Glutamatergic neuron (in vitro differentiated cells): Measurements from ENCODE around the gene ADAMTS17. TPM values are rescaled to one million over a fixed set of nuclear protein-coding genes. Genes with fewer than 3 reads are reported as not detected.
"Not testable (repeated sequence)": the region's sequence is repeated elsewhere in the genome, so short reads cannot be mapped to it uniquely, and the experiment has no call there.

Experiments
- DNase-seq: peaks from one replicate; pipeline ENCODE4 v3.0.0; 2022
- H3K27ac Mint-ChIP-seq: one replicate; pipeline ENCODE4 v1.8.0; 2020; ENCODE audit warnings: mild to moderate bottlenecking, mixed read lengths, inconsistent platforms; ENCODE audit not compliant: unreplicated experiment
- H3K27me3 Mint-ChIP-seq: one replicate; pipeline ENCODE4 v1.8.0; 2020; ENCODE audit warnings: mild to moderate bottlenecking, moderate library complexity, mixed read lengths, inconsistent platforms; ENCODE audit not compliant: unreplicated experiment
- H3K36me3 Mint-ChIP-seq: one replicate; pipeline ENCODE4 v1.8.0; 2020; ENCODE audit warnings: mild to moderate bottlenecking, mixed read lengths, inconsistent platforms; ENCODE audit not compliant: unreplicated experiment
- H3K4me1 Mint-ChIP-seq: one replicate; pipeline ENCODE4 v1.8.0; 2020; ENCODE audit warnings: mild to moderate bottlenecking, low read depth, mixed read lengths, inconsistent platforms; ENCODE audit not compliant: unreplicated experiment
- H3K4me3 Mint-ChIP-seq: one replicate; pipeline ENCODE4 v1.8.0; 2020; ENCODE audit warnings: mild to moderate bottlenecking, mixed read lengths, inconsistent platforms; ENCODE audit not compliant: unreplicated experiment
- H3K9me3 Mint-ChIP-seq: one replicate; pipeline ENCODE4 v1.8.0; 2020; ENCODE audit warnings: mild to moderate bottlenecking, moderate library complexity, mixed read lengths, inconsistent platforms; ENCODE audit not compliant: unreplicated experiment
- CTCF ChIP-seq: fragments of 200-600 bp; sonication (generic); IDR thresholded peaks from one replicate; pipeline ENCODE4 v1.5.0; 2021; ENCODE audit not compliant: partially characterized antibody, unreplicated experiment
- total RNA-seq: library from RNA; stranded (reverse); fragmentation: NEBNext Ultra II Directional; extraction: Animal tissue kit (Norgen Biotek cat#: 25700); gene quantifications from one replicate; pipeline ENCODE4 v1.2.1, GENCODE V29; 2021; ENCODE audit not compliant: unreplicated experiment

The ADAMTS17 gene
- total RNA-seq, 1 donor from 2014 or later: 6.8 TPM

- peaks cover 3% of the 10 kb centered on the region for H3K9me3 Mint-ChIP-seq
- TF ChIP-seq CTCF: no peak
- peaks cover 2% of the 10 kb centered on the region for H3K27me3 Mint-ChIP-seq
- H3K27ac Mint-ChIP-seq: no peak overlapping the region
- peaks cover 4% of the 10 kb centered on the region for H3K36me3 Mint-ChIP-seq
- no peak for DNase-seq
- H3K4me1 Mint-ChIP-seq: no peaks in the 10 kb centered on the region
- no peak overlapping the region for H3K4me3 Mint-ChIP-seq
Observed at GRCh38 chr15:100082761-100083402, 258.9 kb downstream of the ADAMTS17 start.

- no peak overlapping the region for H3K4me3 Mint-ChIP-seq
- H3K9me3 Mint-ChIP-seq: peaks cover 2% of the 10 kb centered on the region
- H3K27ac Mint-ChIP-seq: no peak overlapping the region
- no peaks in the 10 kb centered on the region for H3K4me1 Mint-ChIP-seq
- no peak for DNase-seq
- H3K36me3 Mint-ChIP-seq: peaks cover 4% of the 10 kb centered on the region
- TF ChIP-seq CTCF: no peak
- H3K27me3 Mint-ChIP-seq: peaks cover 2% of the 10 kb centered on the region
Observed at GRCh38 chr15:100081454-100081853, 260.3 kb downstream of the ADAMTS17 start.

GRCh38 chr15:100078511-100079220 lies 263.1 kb downstream of the ADAMTS17 start:
- Mint-ChIP-seq H3K27ac (no peak overlapping the region), H3K36me3 (peaks cover 4% of the 10 kb centered on the region), H3K4me1 (no peaks in the 10 kb centered on the region), H3K27me3 (peaks cover 2% of the 10 kb centered on the region), H3K4me3 (no peak overlapping the region), H3K9me3 (peaks cover 2% of the 10 kb centered on the region)
- no peak for TF ChIP-seq CTCF
- no peak for DNase-seq

GRCh38 chr15:100075229-100075628 lies 266.5 kb downstream of the ADAMTS17 start:
- no peak overlapping the region for H3K4me3 Mint-ChIP-seq
- DNase-seq: no peak
- H3K4me1 Mint-ChIP-seq: no peaks in the 10 kb centered on the region
- H3K27me3 Mint-ChIP-seq: no peaks in the 10 kb centered on the region
- H3K9me3 Mint-ChIP-seq: no peaks in the 10 kb centered on the region
- TF ChIP-seq CTCF: no peak
- no peaks in the 10 kb centered on the region for H3K36me3 Mint-ChIP-seq
- H3K27ac Mint-ChIP-seq: no peak overlapping the region

GRCh38 chr15:100073982-100074381 lies 267.8 kb downstream of the ADAMTS17 start:
- no peak for DNase-seq
- TF ChIP-seq CTCF: no peak
- no peak overlapping the region for H3K27ac Mint-ChIP-seq
- H3K4me3 Mint-ChIP-seq: no peak overlapping the region
- H3K4me1 Mint-ChIP-seq: no peaks in the 10 kb centered on the region
- no peaks in the 10 kb centered on the region for H3K27me3 Mint-ChIP-seq
- no peaks in the 10 kb centered on the region for H3K9me3 Mint-ChIP-seq
- H3K36me3 Mint-ChIP-seq: no peaks in the 10 kb centered on the region

GRCh38 chr15:100066521-100067280 lies 275.1 kb downstream of the ADAMTS17 start:
- not testable (repeated sequence) for DNase-seq, H3K36me3 Mint-ChIP-seq, H3K27me3 Mint-ChIP-seq, H3K4me1 Mint-ChIP-seq, H3K4me3 Mint-ChIP-seq, H3K9me3 Mint-ChIP-seq, H3K27ac Mint-ChIP-seq
